Hepatocyte (in vitro differentiated cells): ENCODE results near the gene NEB.

Experiments used
- EZH2 ChIP-seq: fragments of 200-600 bp; sonication (generic); IDR thresholded peaks from 2 replicates; pipeline ENCODE4 v1.6.1; 2016; ENCODE audit warnings: antibody characterized with exemption, mild to moderate bottlenecking, borderline replicate concordance
- TF ChIP-seq, protein P1 (sequence below): fragments of 200-600 bp; sonication (generic); IDR thresholded peaks from 2 replicates; pipeline ENCODE4 v1.5.1; 2016; ENCODE audit warnings: antibody characterized with exemption, mild to moderate bottlenecking; ENCODE audit not compliant: poor library complexity

DNA sequence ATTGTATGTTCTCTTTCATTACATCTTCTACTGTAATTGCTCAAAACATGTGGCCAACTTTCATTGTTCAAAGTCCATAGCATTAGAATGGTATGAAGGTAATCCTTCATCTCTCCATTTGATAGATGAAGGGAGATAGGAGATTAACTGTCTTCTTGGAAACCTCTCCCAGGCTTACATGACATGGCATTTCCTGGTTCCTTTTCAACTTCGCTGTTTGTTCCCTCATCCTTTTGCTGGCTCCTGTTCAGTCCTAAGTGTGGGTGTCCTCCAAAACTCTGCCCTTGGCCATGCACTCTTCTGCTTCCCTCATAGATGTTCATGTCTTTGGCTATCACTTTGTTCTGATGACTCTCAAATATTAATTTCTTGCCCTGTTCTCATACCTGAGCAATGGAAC lies 13.8 kb downstream of the NEB start:
- TF ChIP-seq, protein P1, sequence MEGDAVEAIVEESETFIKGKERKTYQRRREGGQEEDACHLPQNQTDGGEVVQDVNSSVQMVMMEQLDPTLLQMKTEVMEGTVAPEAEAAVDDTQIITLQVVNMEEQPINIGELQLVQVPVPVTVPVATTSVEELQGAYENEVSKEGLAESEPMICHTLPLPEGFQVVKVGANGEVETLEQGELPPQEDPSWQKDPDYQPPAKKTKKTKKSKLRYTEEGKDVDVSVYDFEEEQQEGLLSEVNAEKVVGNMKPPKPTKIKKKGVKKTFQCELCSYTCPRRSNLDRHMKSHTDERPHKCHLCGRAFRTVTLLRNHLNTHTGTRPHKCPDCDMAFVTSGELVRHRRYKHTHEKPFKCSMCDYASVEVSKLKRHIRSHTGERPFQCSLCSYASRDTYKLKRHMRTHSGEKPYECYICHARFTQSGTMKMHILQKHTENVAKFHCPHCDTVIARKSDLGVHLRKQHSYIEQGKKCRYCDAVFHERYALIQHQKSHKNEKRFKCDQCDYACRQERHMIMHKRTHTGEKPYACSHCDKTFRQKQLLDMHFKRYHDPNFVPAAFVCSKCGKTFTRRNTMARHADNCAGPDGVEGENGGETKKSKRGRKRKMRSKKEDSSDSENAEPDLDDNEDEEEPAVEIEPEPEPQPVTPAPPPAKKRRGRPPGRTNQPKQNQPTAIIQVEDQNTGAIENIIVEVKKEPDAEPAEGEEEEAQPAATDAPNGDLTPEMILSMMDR = no peak
- no peak for TF ChIP-seq EZH2
